COLO829 (cell line): ENCODE measurements around the gene TAPT1.
"Not testable (repeated sequence)": the region's sequence is repeated elsewhere in the genome, so short reads cannot be mapped to it uniquely, and the experiment has no call there.

Experiments used
- DNase-seq: peaks from one replicate; pipeline ENCODE4 v3.0.0; 2012; ENCODE audit warnings: low spot score

Gene TAPT1

DNA sequence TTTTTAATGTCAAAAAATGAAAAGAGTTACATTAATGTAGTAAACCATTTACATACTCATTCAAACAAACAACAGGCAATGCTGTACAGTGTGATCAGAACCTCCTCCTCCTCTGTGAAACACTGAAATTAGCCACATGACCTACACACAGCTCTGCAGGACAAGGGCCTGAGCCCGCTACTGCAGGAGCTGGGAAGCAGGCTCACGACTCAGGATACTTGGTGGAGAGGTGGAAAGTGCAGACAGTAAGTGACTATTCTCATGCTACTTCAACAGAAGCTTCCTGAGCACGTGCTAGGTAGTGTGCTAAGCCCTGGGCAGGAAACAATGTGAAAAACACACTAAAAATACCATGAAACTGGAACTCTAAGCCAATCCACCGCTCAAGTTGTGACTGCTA, 56.8 kb downstream of the TAPT1 start:
- no peak for DNase-seq

DNA sequence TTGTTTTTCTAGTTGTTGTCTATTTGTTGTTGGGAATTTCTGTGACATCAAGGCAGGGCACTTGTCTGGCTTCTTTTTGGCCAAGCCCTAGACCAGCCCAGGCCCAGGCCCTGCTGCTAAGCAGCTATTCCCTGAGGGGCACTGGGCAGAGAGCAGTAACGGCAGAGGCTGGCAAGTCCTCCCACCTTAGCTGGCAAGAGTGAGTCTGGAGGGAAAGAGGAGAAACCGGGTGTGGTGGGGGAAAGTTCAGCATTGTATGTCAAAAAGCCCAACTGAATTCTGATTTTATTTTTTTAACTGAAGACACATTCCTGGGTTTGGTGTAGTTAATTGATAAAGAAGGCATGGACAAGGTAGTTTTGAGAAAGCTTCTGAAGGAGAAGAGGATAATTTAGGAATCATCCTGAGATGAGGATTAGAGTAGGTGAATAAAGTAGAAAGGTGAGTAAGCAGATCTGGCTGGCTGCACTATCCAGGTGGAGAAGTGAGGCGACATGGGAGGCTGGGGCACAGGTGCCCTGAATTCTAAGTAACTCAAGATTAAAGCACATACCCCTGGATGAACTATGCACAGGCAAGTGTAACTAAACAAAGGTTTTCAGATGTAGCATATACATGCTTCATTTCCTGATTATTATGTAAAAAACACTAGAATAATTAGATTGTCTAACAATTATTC, 57.4 kb downstream of the TAPT1 start:
- no peak for DNase-seq

DNA sequence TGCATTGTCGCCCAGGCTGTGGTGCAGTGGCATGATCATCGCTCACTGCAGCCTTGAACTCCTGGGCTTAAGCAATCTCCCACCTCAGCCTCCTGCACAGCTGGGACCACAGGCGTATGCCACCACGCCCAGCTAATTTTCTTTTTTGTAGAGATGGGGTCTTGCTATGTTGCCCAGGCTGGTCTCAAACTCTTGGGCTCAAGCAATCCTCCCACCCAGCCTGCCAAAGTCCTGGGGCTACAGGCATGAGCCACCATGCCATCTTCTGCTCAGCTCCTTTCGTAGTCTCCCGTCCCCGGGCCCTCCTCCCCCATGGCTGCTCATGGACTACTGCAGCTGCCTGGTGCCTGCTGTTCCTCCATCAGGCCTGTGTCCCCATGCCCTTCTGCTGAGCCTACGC, 58.1 kb downstream of the TAPT1 start:
- DNase-seq: no peak

DNA sequence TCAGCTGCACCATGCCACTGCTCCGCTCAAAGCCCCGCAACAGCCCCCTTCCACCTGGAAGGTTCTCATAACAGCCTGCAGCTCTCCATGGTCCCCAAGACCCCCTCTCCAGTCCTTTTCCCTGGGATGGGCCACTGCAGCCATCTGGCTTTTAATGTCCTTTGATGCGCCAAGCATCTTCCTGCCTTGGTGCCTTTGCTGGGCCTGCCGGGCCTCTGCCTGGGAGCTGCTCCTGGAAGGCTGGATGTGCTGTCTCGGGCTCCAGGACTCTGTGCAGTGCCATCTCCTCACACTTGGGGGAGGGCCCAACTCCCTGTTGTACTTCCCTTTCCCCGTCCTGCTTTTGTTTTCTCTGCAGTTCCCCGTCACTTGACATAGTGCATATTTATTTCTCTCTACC, 60.3 kb downstream of the TAPT1 start:
- no peak for DNase-seq

DNA sequence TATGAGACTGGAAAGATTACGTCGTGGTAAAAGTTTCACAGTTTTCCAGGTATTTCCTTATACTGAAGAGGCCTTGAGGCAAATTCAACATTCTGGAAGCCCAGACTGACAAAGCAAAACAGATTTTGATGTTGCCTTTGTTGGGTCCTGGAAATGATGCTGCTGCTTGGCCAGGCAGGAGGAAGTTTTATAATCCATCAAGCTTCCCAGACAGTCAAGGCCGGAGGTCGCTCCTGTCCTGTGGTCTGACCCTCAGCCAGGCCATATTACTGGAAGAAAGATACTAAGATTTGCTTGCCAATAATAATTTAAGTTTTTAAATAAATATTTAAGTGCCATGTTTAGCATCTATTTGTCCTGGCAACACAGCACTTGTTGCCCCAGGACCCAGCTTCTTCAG, 63.4 kb downstream of the TAPT1 start:
- no peak for DNase-seq

DNA sequence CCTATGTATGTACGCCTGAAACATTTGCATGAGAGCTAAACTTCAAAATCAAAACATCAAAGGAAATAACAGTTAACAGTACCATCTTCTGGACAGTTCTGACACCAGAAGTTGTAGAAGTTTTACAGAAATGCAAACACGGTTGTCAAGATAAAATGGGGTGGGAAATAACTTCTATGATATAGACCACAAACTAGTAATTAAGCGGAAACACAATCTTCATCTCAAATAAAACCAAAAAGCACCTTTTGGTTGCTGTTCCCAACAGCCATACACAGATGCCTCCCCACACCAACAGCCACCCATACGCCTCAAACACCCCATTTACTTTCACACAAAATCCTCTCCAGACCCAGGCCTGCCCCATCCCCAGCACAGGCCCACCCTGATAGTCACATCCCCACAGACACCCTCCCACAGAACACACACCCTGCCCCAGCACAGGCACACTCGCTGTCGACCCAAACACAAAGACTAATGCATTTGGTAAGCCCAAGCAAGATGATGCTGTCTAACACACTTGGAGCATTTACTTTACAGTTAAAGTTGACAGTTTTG, 64.3 kb downstream of the TAPT1 start:
- no peak for DNase-seq

DNA sequence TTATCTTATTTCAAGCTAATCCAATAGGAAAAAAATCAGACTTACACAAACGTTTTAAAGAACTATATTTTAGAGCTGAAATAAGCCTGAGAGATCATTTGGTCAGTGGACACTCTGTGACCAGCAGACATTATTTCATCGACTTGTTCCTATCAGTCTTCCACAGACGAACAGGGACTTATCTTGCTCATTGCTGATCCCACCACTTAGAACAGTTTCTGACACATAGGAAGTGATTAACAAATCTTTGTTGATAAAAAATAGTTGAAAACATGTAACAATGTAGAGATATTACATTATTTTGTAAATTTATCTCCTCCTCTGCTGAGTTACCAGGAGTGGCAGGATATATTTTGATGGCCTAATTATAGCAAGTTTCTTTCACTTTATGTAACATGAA, 65.8 kb downstream of the TAPT1 start:
- no peak for DNase-seq

DNA sequence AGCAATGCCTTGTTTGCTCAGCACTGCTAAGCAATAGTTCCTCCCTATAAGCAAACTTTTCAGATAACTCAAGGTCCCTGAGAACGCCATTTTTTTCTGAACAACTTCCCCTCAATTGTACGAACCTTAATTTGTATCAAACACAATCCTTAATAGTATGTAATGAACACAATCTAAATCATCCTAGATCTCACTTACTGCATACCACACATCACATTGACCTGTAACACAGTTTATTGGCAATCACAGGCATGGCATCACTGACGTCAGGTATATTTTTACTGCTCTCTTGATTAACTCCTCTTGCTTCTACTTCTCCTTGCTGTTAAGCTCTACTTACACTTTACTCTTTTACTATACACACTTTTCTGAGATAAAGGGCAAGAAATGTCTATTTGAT, 67.0 kb downstream of the TAPT1 start:
- DNase-seq: no peak

DNA sequence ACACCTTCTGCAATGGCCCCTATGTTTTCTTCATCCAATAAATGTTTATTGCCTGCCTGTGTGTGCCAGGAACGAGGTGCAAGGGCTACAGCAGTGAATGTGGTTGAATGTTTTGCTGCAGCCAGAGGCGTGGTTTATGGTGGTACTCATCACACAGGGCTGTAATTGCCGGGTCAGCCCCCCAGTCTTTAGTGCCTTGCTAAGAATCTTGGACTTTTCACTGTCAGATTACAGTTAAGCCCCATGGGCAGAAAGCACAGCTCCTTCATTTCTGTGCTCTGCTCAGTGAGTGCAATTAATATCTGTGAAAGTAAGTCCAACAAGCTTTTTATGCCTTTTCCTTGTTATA, 67.8 kb downstream of the TAPT1 start:
- DNase-seq: no peak

DNA sequence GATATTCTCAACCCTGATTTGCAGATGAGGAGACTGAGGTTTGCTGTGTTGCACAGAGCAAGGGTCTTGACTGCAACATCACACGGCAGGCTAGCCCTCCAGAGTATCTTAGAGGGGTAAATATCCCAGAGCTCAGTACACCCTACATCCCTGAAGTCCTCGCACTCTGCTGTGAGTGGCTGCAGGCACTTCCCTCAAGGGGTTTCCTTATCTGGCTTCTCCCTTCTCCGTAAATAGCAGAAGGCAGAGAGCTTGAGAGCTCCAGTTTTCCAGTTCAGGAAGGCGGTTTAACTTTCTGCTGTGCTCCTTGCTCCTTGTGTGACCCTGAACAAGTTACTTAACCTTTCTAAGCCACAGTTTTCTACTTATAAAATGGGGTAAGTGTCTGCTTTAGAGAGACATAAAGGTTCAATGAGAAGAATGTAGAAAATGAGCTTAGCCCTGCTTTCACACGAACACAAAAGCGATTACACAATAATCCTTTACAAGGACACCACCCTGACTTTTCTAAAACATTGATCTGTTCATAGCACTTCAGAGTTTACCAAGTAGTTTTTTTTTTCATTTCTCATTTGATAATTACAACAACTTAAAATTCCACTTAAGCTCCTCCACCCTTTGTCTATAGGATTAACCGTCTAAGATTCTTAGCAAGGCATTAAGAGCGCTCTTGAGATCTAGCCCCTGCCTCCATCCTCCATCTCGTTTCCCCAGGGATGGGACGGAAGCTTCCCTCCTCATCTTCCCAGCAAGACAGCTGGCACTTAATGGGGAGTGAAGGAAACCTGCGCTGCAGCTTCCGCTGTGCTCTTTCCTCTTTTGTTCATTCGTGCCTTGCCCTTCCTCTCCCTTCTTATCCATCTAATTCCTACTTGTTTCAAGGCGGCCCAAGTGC, 68.4 kb downstream of the TAPT1 start:
- no peak for DNase-seq

DNA sequence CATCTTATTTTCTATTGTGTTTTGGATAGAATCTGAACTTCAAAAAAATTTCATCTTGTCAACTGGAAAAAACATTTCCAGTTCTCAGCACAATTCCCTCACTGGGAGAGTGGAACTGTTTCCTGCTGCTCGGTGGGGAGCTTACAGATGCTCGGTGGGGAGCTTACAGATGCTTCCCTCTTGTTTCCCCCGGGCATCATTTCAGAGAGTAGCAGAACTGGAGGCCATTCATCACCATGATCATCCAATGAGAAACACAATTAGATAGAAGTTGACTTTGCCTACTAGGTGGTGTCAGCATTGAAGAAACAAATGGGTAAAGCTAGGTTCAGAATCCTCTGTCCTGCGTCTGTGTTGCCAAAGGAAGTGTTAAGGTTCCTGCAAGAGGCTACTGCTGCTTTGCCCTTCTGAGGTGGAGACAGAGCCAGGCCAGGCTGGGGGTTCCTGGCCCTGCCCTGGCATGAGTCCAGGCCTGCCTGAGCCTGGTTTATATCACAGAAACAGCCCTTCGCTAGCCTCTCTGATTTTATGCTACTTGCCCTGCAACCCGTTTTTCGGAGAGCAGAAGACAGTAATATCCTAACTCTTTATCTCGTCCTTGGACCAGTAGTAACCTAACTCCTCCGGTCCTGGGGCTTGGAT, 70.6 kb downstream of the TAPT1 start:
- no peak for DNase-seq

DNA sequence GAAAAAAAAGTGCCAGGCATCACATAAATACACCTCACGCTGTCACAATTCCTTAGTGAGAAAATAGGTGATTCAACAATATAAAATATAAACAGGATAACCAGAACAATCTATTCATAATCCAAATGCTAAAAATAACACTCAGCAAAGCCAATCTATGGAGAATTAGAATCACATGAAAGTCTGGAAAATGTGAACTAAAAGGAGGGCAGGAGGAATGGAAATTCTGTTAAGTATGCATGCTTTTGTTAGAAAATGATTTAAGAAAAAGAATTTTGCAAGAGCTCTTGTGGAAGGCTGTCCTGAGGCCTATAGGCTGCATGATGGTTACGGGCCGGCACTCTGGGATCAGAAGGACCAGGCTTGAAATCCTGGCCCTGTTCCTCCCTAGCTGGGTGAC, 71.8 kb downstream of the TAPT1 start:
- no peak for DNase-seq

DNA sequence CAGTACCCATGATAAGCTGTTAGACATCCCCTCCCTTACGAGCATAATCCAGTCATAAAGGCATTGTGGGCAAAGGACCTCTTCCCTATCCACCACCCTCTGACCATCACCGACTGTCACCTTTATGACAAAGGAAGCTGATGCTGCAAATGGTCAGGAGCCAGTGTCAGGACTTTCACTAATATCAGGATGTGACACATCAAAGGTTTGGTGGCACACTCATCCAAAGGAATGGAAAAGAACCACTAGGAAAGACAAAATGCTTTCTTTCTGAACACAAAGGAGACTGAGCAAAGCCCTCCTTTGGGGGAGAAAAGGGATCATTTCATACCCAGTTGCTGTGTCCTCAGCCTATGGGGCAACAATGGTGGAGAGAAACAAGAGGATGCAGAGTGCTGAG, 75.6 kb downstream of the TAPT1 start:
- DNase-seq: no peak

DNA sequence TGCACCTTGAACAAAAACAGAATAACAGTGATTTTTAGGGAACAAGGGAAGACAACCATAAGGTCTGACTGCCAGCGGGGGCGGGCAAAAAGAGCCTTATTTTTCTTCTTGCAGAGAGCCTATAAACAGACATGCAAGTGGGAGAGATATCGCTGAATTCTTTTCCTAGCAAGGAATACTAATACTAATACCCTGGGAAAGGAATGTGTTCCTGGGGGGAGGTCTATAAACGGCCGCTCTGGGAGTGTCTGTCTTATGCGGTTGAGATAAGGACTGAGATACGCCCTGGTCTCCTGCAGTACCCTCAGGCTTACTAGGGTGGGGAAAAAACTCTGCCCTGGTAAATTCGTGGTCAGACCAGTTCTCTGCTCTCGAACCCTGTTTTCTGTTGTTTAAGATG, 81.4 kb downstream of the TAPT1 start:
- DNase-seq: not testable (repeated sequence)

DNA sequence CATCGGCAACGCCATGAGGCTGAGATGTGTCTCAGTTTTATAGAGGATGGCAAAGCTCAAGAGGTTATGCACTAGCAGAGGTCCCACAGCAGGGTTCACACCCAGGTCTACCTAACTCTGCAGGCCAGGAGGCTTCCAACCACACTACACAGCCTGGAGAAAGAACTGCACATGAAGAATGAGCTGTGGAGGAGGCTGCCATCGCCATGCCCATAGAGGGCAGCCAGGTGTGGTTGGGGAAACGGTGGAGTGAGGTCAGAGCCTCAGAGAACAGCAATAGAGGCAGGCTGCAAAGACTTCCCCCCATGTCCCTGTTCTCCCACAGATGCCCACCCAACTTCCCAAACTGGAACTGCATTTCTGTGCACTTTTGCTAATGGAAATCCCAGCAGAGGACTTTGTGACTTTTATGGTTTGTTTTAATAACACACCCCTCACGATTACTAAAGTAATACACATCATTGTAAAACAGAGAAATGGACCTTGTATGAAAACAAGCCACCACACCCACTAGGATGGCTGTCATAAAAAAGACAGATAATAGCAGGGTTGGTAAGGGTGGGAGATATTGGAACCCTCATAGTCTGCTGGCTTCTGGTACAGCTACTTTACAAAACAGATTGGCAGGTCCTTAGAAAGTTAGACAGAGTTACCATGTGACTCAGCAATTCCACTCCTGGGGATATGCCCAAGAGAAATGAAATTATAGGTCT, 83.5 kb downstream of the TAPT1 start:
- DNase-seq: no peak

DNA sequence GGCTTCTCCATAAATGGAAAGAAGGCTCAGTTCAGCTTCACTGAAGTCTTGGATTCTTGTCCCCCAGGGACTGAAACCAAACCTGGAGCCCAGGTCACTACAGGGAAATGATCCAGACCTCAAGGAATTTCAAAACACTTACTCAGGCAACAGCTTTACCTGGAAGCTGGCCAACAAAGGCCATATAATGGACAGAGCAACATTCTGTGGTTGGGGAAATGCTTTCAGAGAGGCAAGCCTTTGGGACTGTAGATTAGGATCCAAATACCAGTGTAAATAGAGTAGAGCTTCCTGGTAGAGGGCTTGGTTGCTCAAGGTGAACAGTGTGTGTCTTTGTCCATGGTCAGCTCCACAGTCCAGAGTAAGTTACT, 85.4 kb downstream of the TAPT1 start:
- DNase-seq: peak; percentile 53

DNA sequence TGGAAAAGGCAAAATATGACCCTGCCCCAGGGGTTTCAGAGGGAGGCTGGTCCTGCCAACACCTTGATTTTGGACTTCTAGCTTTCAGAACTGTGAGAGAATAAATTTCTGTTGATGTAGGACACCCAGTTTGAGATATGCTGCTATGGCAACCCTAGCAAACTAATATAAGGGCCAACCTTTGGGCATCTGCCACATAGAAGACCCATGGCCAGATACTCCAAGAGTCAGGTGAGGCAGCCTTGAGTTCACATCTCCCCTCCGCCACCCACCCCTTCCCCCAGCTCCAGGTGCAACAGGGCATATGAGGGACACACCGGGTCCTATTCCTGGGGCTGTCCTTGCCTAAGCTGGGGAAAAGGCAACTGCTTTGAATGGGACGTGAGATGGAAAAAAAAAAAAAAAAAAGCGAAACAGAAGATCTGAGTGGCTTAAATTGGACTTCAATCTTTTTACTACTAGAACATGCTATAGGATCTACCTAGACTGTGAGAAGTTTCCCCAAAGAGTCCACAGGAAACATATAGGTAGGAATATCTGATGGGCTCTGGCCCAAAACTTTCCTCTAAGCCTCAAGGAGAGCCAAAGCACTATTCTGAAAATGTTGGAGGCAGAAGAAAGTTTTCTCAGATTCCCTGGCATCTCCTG, 85.9 kb downstream of the TAPT1 start:
- DNase-seq: no peak

DNA sequence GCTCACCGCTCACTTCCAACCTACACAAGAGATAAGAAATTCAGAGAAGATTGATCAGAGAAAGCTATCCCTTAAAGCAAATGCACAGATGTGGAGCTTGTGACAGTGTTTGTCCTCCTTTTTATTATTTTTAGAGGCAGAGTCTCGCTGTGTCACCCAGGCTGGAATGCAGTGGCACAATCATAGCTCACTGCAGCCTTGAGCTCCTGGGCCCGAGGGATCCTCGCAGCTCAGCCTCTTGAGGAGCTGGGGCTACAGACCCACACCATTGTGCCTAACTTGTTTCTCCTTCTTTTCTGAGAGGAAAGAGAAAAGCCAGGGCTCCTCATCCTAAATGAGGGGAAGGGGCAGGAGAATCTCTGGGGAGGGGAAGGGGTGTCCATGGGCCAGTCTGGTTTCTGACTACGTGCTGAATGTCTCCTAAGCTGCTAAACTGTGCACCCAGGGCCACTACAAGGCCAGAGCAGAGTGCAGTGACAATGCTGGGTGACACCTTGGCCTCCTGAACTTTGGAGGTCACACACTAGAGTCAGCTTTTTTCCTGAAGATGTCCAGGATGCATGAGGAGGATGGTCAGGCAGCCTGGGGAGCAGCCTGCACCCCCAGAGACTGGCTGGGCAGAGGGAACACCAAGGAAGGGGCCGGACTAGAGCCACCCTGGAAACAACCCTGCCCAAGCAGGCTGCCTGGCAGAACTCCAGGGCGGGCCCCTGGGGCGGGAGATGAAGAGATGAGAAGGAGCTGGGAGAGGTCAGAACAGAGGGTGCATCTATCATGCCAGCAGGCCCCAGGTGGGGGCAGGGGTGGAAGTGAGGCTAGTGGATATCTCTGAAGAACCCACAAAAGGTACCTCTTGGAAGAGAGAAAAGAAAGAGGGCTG, 87.0 kb downstream of the TAPT1 start:
- no peak for DNase-seq

DNA sequence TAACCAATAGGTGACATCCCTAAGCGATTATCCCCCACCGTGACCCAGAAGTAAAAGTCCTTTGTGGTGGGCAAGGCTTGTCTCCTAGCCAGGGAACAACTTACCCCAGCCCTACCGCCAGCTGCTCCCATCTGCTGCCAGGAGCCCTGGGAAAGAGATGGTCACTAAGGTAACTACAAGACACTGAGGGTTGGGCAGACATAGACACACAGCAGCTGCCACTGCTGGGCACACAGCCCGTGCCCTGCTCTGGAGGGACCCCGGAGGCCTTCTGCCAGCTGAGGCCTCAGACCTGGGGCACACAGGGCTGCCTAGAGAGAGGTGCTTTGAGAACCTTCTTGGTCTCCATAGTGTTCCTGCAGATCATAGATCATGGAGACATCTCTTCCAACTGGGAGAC, 89.4 kb downstream of the TAPT1 start:
- DNase-seq: no peak

DNA sequence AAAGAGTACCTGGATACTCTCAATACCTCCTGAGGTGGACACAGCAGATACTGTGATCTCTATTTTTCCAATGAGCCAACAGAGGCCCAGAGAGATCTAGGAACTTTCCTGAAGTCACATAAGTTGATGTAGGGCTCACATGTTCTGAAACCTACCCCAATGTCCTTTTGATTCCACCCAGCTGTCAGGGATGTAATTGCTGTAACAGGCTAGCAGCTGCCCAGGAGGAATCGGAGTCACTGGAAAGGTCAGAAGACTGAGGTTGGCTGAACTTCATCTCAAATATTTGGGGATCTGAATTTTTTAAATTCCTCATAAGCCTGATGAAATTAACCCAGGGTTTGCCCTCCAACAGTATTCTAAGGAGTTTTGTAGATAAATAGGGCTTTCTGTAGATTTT, 90.0 kb downstream of the TAPT1 start:
- DNase-seq: no peak

DNA sequence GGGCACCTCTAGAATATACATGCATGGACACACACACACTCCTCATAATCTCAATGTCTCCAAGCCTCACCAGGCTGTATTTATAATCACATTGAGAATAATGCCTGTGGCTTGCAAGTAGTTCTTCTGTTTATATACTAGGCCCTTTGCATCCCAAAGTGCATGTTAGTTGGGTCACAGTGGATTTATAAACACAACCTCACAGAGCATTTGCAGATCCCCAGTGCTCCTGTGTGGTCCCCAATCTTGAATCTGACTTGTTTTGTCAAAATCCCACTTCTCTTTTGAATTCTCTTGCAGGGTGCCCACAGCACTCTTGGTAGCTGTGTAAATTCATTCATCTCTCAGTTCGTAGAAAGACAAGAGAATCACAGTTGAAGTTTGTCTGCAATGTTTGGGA, 92.9 kb downstream of the TAPT1 start:
- no peak for DNase-seq
